ENCODE results near the gene NHLH2. TPM values are rescaled to one million over a fixed set of nuclear protein-coding genes. Genes with fewer than 3 reads are reported as not detected.
A peak's percentile ranks its signal among the peaks of the same experiment; 100 is the strongest.

Gene NHLH2
- polyA plus RNA-seq (2013, experiment 1 of 2; ENCODE audit: insufficient read length): not detected
- polyA plus RNA-seq (2013, experiment 2 of 2; ENCODE audit: insufficient read length): not detected

DNA sequence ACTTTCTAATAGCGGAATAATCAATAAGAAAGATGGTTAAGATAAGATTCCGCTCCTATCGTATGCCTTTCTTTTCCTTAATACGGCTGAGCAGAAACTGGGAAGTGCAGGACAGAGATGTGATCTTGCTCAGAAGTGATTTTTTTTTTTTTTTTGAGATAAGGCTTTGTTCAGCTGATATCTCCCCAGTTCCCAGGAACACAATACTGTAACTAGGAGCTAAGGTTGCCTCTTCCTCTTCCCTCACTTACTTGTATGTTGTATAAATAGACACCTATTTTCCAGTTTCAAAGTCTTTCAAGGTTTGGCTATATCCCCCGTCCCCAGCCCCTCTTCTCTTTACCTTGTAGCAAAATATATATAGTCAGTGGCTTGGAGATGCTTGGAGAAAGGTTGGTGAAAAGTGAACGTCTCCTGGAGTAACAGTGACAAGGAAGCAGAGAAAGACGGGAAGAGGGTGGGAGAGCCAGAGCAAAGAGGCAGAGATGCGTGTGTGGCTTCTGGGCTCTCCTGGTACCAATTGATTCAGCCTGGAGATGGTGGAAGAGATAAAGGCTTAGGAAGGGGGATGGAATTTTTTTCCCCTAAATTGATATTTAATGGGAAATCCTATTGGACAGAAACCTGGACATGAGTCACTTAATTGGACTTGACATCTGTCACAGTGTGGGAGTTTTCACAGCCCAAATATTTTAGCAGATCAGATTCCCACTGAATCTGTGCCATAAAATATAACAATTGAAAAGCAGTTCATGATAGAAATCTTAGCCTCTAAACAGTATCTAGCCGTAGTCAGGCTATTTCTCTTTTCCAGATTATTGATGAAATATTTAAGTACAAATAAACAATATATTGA lies at the start of gene NHLH2:
Gene NHLH2, minus strand, starts transcription at position 522 of the 856 bp plus-strand sequence. CDS start 2,754 bp downstream, outside the sequence.
- DNase-seq: no peak

DNA sequence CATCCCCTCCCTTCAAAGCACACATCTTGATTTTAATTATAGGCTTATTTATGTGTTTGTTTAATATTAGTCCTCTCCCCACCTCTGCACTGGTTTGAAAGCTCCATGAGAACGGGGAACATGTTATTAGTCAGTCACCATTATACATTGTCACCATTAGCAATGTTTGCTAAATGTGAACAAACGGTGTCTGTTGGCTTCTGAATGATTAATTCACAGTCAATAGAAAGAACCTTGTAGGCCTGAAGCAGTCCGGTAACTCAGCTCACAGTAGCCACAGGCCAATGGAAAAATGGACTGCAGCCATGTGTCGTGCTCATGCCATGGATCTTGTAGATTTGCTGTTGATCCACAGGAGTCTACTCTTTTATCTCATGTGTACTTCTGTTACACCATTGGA lies 49.7 kb upstream of the NHLH2 start:
- no peak for DNase-seq

DNA sequence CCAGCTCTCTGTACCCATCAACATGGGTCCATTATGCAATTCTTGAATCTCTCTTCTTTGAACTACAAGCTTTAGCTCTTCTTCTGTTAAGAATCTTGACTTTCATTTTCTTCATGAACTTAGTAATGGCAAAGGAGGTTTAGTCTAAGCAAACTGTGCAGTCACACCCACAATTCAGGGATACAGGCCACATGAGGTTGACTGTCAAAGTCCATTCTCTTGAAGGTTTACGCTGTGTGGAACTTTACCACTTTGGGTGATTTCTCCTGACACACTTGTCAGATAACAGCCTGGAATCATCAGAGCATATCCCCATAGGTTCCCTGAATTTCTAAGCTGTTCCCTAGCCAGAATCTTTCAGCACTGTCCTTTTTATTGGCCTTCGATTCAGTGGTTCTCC lies 48.0 kb upstream of the NHLH2 start:
- no peak for DNase-seq

DNA sequence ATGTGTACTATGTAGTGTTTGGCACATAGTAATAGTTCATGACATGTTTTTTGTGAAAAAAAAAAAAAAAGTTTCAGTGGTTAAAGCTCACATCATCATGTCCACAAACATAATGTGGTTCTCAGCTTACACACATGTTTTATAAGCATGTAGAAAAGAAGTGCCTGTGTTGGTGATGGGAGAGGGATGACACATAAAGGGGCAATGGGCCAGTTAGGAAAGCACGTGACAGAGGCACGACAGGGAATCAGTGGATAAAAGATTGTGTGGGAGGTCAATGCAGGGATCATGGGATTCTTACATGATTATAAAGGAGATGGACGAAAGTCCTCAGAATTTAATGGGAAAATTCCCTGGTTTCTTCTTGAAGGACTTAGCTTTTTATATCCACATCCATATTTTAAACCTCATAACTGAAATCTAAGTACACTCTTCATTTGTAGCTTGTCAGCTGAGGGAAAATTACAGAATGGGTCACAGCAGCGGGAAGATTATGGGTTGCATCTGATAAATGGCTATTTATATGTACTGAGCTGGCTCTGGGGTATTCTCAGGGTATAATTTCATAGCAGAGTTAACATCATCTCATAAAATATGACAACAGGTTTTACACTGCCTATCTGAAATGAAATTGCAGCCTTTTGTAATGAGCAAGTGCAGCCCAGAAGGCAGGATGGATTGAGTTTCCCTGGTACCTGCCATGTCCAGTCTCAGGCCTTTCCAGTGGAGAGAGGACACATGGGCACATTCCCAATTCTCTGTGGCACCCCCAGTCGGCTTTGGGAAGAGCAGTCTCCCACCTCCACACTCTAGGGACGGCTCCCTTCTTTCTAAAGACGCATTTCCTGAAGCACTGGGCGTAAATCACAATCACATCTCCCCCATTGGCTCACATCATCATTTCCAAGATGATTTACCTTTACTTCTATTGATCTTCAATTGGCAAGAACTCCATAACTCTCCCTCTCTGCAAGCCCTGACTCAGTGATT lies 42.3 kb upstream of the NHLH2 start:
- no peak for DNase-seq

DNA sequence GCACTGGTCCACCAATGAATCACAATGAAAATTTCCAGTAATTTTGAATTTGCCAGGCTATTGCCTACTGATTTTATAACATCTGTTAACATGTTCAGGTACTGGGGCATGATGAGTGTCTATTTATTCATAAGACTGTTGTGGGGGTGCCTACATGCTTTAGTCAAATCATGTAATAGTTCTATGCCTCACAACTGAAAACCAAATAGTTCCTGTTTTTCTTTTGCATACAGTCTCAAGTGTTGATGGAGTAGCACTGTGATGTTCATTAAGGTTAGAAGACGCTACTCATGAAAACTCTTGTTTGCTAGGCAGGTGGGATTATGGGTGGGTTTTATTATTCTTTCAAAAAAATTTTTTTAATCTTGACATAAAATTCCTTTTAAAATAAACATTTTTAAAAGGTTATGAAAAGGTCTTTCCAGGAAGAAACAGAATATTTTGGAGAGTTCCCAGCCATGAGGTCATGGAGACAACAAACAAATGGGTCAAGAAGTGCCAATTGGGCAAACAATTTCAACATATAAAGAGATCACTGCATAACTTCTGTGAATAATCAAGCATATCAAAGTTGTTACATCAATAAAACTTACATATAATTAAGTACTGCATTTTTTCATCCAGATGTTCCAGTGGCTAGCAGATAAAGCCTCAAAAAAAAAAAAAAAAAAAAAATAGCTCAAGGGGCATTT lies 40.2 kb upstream of the NHLH2 start:
- no peak for DNase-seq

DNA sequence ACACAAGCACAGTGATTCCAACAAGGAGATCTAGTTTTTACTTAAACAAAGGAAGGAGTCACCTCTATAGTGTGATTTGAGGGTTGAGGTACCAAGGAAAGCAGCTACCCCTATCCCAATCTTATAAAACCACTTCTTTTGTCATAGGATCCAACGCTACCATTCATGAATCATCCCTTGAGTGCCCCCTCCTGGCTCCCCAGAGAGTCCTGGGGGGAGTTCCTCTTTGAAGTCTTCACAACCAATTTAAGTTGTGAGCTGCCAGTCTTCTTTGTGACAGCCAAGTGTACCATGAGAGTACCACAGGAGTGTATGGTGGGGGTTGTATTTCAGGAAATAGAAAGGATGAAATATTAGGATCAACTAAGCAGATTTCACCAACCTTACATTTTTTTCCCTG lies 39.1 kb upstream of the NHLH2 start:
- DNase-seq: no peak

DNA sequence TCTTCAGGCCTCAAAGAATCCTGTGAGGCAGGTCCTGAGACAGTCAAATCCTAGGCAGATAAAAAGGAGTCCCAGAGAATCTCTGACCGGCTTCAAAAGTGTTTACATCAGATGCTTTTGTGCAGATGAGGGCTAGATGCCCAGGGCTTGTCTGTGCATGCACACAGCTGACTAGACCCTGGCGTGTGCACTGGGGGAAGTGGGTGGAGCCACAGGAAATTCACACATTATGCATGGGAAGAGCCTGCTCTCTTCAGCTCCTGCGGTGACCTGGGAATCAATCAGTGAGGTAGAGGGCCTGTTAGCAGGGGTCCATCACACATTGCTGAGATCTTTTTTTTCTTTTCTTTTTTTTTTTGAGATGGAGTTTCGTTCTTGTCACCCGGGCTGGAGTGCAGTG lies 36.6 kb upstream of the NHLH2 start:
- DNase-seq: peak; percentile 11

DNA sequence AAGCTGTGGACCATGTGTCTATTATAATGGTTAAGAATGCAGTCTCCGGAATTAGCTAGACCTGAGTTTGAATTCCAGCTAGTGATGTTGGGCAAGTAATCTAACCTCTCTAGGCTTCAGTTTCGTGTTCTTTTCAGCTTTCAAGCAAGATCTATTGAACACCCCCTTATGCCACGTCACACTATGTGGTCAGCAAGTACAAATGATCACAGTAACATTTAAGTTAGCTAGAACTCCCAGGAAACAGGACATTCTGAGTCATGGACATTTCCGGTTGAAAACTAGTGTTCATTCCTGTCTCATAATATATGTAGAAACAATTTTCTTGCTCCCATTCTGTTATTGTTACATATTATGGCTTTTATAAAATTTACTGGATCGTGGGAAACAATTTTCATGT lies 34.0 kb upstream of the NHLH2 start:
- DNase-seq: peak; percentile 21

DNA sequence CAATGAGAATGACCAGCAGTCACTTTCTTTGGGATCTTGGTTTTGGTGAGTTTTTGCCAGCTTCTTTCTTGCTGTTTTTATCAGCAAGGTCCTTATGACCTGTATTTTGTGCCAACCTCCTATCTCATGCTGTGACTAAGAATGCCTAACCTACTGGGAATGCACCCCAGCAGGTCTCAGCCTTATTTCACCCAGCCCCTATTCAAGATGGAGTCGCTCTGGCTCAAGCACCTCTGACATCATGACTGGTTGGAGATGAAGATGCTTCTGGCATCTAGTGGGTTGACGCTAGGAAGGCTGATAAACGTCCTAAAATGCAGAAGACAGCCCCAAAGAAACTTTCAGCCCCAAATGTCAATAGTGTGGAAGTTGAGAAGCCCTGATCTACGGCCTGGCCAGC lies 33.6 kb upstream of the NHLH2 start:
- no peak for DNase-seq

DNA sequence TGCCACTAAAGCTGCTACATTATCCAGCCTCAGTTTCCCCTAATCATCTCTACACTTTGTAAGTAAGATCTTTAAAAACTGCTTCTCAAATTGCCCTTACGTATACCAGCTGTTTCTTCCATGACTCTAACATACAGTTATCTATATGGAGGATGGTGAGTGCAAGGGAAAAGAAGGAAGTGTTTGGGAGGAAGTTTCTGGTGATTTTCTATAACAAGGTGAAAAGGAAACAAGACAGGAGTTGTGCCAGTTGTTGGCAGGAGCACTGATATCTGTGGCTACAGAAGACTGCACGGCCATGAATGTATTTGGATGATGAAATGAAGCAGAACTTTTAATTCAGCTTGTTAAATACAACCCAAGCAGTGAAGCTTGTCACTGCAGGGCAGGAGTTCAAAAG lies 32.3 kb upstream of the NHLH2 start:
- no peak for DNase-seq

DNA sequence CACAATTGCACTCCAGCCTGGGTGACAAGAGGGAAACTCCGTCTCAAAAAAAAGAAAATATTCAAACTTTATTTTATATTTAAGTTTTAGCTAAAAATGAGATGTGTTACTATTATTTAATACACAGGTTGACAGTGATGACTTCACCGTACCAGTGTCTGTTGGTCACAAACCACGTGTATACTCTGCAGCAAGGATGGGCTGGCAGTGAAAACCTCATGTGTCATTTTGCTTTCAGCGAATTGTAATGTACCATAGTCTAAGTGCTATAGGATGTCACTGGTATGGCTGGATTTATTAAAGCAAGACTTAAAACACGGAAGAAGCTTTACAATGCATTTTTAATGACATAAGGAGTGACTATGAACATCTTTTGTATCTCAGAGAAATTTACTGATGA lies 28.1 kb upstream of the NHLH2 start:
- DNase-seq: no peak

DNA sequence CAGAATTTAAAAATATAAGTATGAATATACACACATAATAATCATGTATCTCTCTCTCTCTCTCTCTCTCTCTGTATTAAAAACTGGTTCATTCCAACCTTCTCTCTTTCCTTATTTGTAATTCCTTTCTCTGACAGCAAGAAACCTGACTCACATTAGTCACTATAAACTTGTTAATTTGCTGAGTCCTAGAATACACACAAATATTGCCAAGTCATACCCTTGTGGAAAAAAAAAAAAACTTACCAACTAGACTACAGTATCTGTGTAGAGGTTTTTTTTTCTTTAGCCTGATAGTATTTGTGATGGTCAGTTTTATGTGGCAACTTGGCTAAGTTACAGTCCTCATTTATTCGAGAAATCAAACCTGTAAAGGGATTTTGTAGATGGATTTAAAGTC lies 26.3 kb upstream of the NHLH2 start:
- DNase-seq: no peak

DNA sequence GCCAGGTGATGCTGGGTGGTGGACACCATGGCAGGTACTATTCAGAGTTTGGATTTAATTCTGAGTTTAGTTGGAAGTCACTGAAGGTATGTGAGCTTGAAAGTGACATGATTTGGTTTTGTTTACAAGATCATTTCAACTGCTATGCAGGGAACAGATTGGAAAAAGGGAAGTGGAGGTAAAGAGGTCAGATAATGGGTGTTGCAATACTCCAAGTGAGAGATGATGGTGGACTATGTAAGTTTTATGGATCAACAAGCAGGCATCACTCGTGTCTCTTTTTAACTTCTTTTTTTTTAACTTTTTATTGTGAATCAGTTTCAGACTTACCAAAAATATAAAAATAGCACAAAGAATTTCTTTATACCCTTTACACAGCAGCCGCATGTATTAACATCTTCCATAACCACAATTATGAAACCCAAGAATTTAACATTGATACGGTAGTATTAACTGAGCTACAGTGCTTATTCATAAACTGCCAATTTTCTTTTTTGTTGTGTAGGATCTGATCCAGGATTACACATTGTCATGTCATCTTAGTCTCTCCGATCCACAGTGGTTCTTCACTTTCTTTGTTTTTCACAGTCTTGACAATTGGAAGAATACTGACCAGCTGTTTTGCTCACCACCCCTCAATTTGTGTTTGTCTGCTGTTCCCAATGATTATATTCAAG lies 24.9 kb upstream of the NHLH2 start:
- DNase-seq: peak; percentile 1

DNA sequence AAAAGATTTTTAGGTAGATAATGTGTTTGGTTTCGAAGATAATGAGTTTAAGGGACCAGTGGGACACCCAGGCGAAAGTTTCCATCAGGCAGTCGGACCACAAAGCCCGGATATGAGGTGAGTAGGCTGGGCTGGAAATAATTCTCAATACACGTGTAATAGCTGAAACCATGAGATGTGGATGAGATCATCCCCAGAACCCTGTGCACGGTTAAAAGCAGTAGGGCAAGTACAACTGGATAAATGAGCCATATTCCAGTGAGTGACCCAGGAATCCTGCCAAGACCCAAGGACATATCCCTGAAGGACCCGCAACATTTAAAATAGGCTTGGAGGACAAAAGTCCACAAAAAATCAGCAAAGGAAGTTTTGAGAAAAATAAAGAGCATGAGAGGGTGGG lies 21.5 kb upstream of the NHLH2 start:
- DNase-seq: no peak

DNA sequence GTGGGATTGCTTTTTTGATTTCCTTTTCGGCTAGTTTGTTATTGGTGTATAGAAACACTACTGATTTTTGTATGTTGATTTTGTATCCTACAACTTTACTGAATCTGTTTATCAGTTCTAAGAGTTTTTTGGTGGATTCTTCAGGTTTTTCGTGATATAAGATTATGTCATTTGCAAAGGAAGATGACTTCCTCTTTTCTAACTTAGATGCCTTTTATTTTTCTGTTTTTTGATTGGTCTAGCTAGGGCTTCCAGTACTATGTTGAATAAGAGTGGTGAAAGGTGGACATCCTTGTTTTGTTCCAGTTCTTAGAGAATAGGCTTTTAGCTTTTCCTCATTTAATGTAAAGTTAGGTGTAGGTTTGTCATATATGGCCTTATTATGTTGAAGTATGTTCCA lies 13.1 kb upstream of the NHLH2 start:
- DNase-seq: no peak

DNA sequence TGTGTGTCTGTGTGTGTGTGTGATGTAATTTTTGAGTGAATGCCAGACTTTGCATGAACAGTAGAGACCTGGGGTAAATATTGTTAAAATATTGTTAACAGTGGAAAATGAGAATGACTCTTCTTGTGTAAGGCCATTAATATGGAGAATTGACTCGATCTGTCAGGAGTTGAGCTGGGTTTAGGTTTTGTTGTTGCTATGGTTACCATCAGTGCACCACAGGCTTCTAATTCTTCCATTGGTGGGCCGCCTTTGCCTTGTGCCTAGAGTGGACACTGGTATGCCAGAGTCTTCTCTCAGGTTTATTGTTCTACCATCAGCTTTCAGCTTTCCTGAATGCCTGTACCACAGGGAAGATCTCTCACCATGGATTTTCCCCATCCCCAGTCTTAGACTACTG lies 10.0 kb upstream of the NHLH2 start:
- no peak for DNase-seq

DNA sequence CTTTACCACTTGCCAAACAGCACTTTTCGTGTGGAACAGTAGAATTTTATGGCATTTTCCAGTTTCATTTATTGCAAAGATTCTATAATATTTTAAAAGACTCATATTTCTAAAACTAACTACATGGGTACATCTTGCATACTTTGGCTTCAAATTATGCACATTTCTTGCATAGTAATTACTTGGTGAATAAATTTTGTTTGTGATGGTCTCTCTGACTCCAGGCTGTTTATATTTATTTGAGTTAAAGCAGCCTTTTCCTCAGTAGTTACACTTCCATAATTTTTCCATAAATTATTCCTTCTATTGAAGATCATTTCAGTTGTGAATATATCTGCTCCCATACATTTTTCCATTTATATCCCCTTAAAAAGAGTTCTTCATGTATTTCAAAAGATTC lies 6.9 kb upstream of the NHLH2 start:
- DNase-seq: no peak

DNA sequence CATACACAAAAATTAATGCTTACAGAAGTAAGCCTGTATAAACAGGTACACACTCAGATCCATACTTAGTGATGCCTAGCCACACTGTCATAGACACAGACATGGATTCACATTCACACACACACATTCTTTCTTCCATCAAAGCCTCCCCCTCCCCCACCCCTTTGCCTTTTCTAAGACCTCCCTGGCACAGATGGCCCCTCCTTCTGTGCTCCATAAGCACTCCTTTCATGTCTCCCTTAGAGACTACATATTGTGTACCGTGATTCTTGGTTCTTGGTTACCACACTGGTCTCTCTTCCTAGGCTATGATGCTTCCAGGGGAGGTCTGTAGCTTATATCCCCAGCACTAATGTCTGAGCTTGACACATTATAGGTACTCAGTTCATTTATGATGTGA lies 2.0 kb upstream of the NHLH2 start:
- no peak for DNase-seq

DNA sequence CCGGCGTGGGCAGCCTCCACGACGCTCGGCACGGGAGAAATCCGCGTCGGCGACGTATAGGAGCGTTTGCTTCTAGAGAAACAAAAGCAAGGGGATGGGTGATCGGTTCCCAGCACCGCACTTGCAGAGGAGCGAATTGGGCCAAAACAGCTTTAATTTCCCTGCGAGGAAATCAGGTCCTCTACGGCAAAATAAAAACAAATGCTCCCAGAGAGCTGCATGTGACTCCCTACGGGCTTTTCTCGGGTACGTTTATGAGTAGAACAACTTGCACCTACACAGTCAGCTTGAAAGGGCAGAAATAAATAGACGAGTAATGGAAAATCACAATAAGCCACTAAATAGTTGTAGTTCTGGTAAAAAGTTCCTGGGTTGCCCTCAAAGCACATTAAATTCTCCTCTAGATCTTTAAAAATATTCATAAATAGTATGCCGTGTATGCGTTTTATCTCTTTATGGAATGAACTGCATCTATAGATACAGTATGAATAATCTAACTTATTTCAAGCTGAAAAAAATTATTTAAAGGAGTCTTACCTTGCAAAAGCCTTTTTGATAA lies 1.2 kb downstream of the NHLH2 start:
- DNase-seq: no peak

DNA sequence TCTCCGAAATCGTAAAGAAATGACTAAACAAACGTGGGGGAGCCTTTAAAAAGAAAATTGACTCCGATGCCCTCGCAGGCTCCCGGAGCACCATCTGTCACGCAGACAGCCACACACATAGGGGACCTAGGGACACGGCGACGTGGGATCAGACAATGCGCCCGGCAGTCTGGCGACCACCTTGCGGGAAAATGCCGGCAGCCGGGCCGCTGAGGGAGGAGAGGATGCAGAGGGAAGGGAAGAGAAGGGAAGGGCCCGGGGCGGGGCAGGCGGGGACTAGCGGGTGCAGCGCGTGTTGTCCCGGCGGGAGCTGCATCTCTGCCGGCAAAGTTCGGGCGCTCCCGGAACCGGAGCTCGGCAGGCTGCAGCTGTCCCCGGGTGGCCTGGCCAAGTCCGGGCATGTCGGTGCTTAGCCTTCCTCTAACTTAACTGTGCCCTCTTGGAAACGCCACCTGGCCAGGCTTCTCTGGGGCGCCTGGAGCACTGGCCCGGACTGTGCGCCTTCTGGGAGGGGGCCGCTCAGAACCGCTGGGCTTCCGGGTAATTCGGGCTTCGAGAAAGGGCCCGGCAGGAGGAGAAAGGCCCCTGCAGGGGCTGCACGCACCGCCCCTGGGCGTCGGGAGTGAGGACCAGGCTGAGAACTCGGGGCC lies 1.8 kb downstream of the NHLH2 start:
- no peak for DNase-seq

DNA sequence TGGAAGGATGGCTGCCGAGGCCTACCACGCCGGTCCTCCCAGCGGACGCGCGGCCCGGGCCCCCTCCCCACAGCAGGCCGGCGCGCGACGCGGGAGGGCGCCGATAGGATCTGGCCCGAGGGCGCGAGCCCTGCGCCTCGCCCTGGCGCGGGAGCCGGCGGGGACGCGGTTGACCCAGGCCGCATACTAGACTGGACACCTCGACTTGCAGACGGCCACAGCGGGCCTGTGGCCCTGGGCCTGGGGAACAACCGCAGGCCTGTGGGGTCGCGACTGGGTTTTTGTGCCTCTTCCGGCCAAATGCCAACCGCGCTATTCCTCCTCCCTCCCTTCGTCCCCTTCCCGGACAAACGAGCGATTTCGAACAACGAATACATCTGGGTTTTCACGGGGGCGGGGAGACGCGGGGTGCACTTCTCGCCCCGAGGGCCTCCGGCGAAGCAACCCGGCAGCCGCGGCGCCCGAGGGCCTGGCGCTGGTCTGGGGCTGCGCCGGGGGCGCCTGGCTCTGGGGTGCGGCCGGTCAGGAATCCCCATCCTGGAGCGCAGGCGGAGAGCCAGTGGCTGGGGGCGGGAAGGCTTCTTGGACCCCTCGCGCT lies 2.4 kb downstream of the NHLH2 start:
- DNase-seq: no peak
